Spleen (tissue), 11 donors: ENCODE data around the gene CTAGE1. TPM values are rescaled to one million over a fixed set of nuclear protein-coding genes. Genes with fewer than 3 reads are reported as not detected.
"Not testable (repeated sequence)": the region's sequence is repeated elsewhere in the genome, so short reads cannot be mapped to it uniquely, and the experiment has no call there.

Experiments used
- DNase-seq: peaks from one replicate; pipeline ENCODE4 v3.0.0-alpha.2; 2020
- H3K27ac ChIP-seq, 8 donors: fragments of 200-600 bp; sonication (generic) in 7 of 8; 1 replicate in 4 of 8; 2 replicates in 4 of 8; pipeline versions ENCODE4 v1.5.0 to v1.8.0; 2016 to 2021; ENCODE audit warnings: inconsistent platforms in 4 of 8, mild to moderate bottlenecking in 4 of 8, moderate library complexity in 1 of 8
- H3K27me3 ChIP-seq, 7 donors: fragments of 200-600 bp; sonication (generic) in 6 of 7; replicated peaks in 1 of 7; 1 replicate in 4 of 7; 2 replicates in 3 of 7; pipeline versions ENCODE4 v1.5.0 to v1.8.0; 2016 to 2021; ENCODE audit warnings: inconsistent platforms in 3 of 7, mild to moderate bottlenecking in 1 of 7
- H3K36me3 ChIP-seq, 6 donors: fragments of 200-600 bp; sonication (generic) in 5 of 6; 1 replicate in 4 of 6; 2 replicates in 2 of 6; pipeline versions ENCODE4 v1.5.0 to v1.8.0; 2016 to 2021; ENCODE audit warnings: inconsistent platforms in 2 of 6
- H3K4me1 ChIP-seq, 6 donors: fragments of 200-600 bp; sonication (generic) in 5 of 6; 1 replicate in 3 of 6; 2 replicates in 3 of 6; pipeline versions ENCODE4 v1.5.0 to v1.8.0; 2016 to 2021; ENCODE audit warnings: inconsistent platforms in 3 of 6
- H3K4me3 ChIP-seq, 8 donors: fragments of 200-600 bp; sonication (generic) in 7 of 8; 1 replicate in 4 of 8; 2 replicates in 4 of 8; pipeline versions ENCODE4 v1.5.0 to v1.8.0; 2016 to 2021; ENCODE audit warnings: inconsistent platforms in 4 of 8, mild to moderate bottlenecking in 4 of 8, moderate library complexity in 2 of 8
- H3K9me3 ChIP-seq, 8 donors: fragments of 200-600 bp; sonication (generic) in 7 of 8; 1 replicate in 4 of 8; 2 replicates in 4 of 8; pipeline versions ENCODE4 v1.5.0 to v1.8.0; 2016 to 2021; ENCODE audit warnings: inconsistent platforms in 4 of 8
- CTCF ChIP-seq, 11 experiments: fragments of 200-600 bp in 7 of 11; fragments of 450-650 bp in 4 of 11; sonication (generic) in 4 of 11; IDR thresholded peaks in 8 of 11; conservative IDR thresholded peaks in 3 of 11; 1 replicate in 7 of 11; 2 replicates in 4 of 11; pipeline versions ENCODE4 v1.4.0 to v1.8.0; 2016 to 2021; ENCODE audit warnings: antibody characterized with exemption in 11 of 11, inconsistent platforms in 4 of 11, mild to moderate bottlenecking in 1 of 11
- POLR2A ChIP-seq, 3 donors: fragments of 450-650 bp; IDR thresholded peaks; one replicate each; pipeline ENCODE4 v1.5.1; 2017; ENCODE audit warnings: antibody characterized with exemption in 3 of 3, mild to moderate bottlenecking in 1 of 3
- POLR2AphosphoS5 ChIP-seq, 3 donors: sonication (generic); formaldehyde crosslinking; IDR thresholded peaks; one replicate each; pipeline ENCODE4 v1.5.1; 2017; ENCODE audit warnings: antibody characterized with exemption in 3 of 3
- WGBS, 5 donors: extraction: QIAGEN DNeasy Blood & Tissue Kit in 3 of 5; methylation state at CpG; one replicate each; pipeline versions ENCODE4 v1.1.5 to v1.1.7; 2013 to 2018; 5-methylcytosine and 5-hydroxymethylcytosine counted together
- intact Hi-C: fragments of 100-400 bp; cut with DNase I; formaldehyde crosslinking; loops from one replicate; pipeline ENCODE4 v1.15.0; 2023; ENCODE audit warnings: low total_unique reads
- polyA plus RNA-seq, 3 donors: library from polyadenylated mRNA; stranded (reverse); fragments of 200-250 nt; gene quantifications; one replicate each; pipeline ENCODE4 v1.2.1, GENCODE V29; 2013
- total RNA-seq, 7 donors: library from RNA; depleted of rRNA in 3 of 7; stranded (reverse); fragments of >200 nt in 3 of 7; fragmentation: NEBNext Ultra II Directional in 4 of 7; extraction: Animal tissue kit (Norgen Biotek cat#: 25700) in 4 of 7; gene quantifications; one replicate each; pipeline versions ENCODE4 v1.1.0 to v1.2.1, GENCODE V29; 2016 to 2021
- donor health status: healthy with polysubstance abuse.
- donor health status: DM: no; HTN: no; CAD: no; lungs with moderate emphysema.
- donor health status: DM: no; HTN: no; CAD: no.
- donor health status: Bipolar disorder and iron deficiency.
- donor health status: healthy.
- donor health status: DM: no; HTN: no; CAD: no.
- donor health status: DM: yes; HTN: yes; CAD: no.

The CTAGE1 gene
- total and polyA plus RNA-seq, 10 donors: not detected

- no peaks in the 10 kb centered on the region for H3K36me3 ChIP-seq
- H3K4me1 ChIP-seq: no peaks in the 10 kb centered on the region
- H3K9me3 ChIP-seq: peaks cover 0 to 8% (median 5%) of the 10 kb centered on the region in 8 donors
- intact Hi-C loops: no loop called here
- DNase-seq: no peak
- H3K27ac ChIP-seq: no peak overlapping the region
- no peaks in the 10 kb centered on the region for H3K27me3 ChIP-seq
- no peak overlapping the region for H3K4me3 ChIP-seq
- WGBS, 5 donors: 82 to 96% (median 87%) methylated on average over 3 of the region's 3 CpGs
- TF ChIP-seq CTCF (IDR thresholded peaks at IDR 0.05 in 8 of 11, conservative IDR thresholded peaks at IDR 0.05 in 3 of 11): no peak
- TF ChIP-seq POLR2A (IDR thresholded peaks at IDR 0.05): no peak
- no peak for TF ChIP-seq POLR2AphosphoS5 (IDR thresholded peaks at IDR 0.05)
These were observed 37.9 kb upstream of the CTAGE1 start for GRCh38 chr18:22455425-22456115.

GRCh38 chr18:22453315-22453714 is 35.6 kb upstream of the CTAGE1 start:
- no peak for DNase-seq
- TF ChIP-seq POLR2AphosphoS5 (IDR thresholded peaks at IDR 0.05) (no peak), CTCF (IDR thresholded peaks at IDR 0.05 in 8 of 11, conservative IDR thresholded peaks at IDR 0.05 in 3 of 11) (no peak), POLR2A (IDR thresholded peaks at IDR 0.05) (no peak)
- intact Hi-C loops: no loop called here
- Histone ChIP-seq H3K36me3 (no peaks in the 10 kb centered on the region), H3K27me3 (no peaks in the 10 kb centered on the region), H3K4me3 (no peak overlapping the region), H3K9me3 (peaks cover 2 to 31% (median 27%) of the 10 kb centered on the region in 8 donors), H3K4me1 (no peaks in the 10 kb centered on the region), H3K27ac (no peak overlapping the region)
- WGBS, 5 donors: 86 to 92% (median 87%) methylated on average over 5 of the region's 5 CpGs

GRCh38 chr18:22452226-22452668 is 34.5 kb upstream of the CTAGE1 start:
- TF ChIP-seq CTCF (IDR thresholded peaks at IDR 0.05 in 8 of 11, conservative IDR thresholded peaks at IDR 0.05 in 3 of 11): no peak
- no peak for TF ChIP-seq POLR2AphosphoS5 (IDR thresholded peaks at IDR 0.05)
- no peak for TF ChIP-seq POLR2A (IDR thresholded peaks at IDR 0.05)
- peaks cover 2 to 36% (median 29%) of the 10 kb centered on the region in 8 donors for H3K9me3 ChIP-seq
- no peak overlapping the region for H3K4me3 ChIP-seq
- no peaks in the 10 kb centered on the region for H3K27me3 ChIP-seq
- intact Hi-C loops: no loop called here
- H3K36me3 ChIP-seq: no peaks in the 10 kb centered on the region
- no peak for DNase-seq
- H3K27ac ChIP-seq: peak overlapping the region in 1 of 8 donors; percentile 35
- WGBS, 5 donors: 36 to 43% (median 39%) methylated on average over 8 of the region's 8 CpGs
- H3K4me1 ChIP-seq: peaks cover 0 to 2% (median 0%) of the 10 kb centered on the region in 6 donors

- peaks cover 2 to 36% (median 29%) of the 10 kb centered on the region in 8 donors for H3K9me3 ChIP-seq
- H3K36me3 ChIP-seq: no peaks in the 10 kb centered on the region
- H3K4me3 ChIP-seq: no peak overlapping the region
- TF ChIP-seq POLR2AphosphoS5 (IDR thresholded peaks at IDR 0.05): no peak
- no peak for TF ChIP-seq CTCF (IDR thresholded peaks at IDR 0.05 in 8 of 11, conservative IDR thresholded peaks at IDR 0.05 in 3 of 11)
- no peak for TF ChIP-seq POLR2A (IDR thresholded peaks at IDR 0.05)
- DNase-seq: no peak
- WGBS, 5 donors: 35 to 60% (median 44%) methylated on average over 6 to 7 of the region's 7 CpGs
- H3K27me3 ChIP-seq: no peaks in the 10 kb centered on the region
- peaks cover 0 to 4% (median 0%) of the 10 kb centered on the region in 6 donors for H3K4me1 ChIP-seq
- H3K27ac ChIP-seq: peak overlapping the region in 3 of 8 donors; percentile 17 to 35 (median 23)
- intact Hi-C loops: no loop called here
These were observed 34.1 kb upstream of the CTAGE1 start for GRCh38 chr18:22451796-22452195.

GRCh38 chr18:22450766-22451165 is 33.1 kb upstream of the CTAGE1 start:
- WGBS, 5 donors: 87 to 93% (median 93%) methylated on average over 3 of the region's 3 CpGs
- H3K4me1 ChIP-seq, H3K27ac ChIP-seq, intact Hi-C loops, H3K27me3 ChIP-seq, H3K4me3 ChIP-seq, H3K36me3 ChIP-seq, DNase-seq: not testable (repeated sequence)
- peaks cover 2 to 36% (median 29%) of the 10 kb centered on the region in 8 donors for H3K9me3 ChIP-seq

- DNase-seq, intact Hi-C loops, H3K36me3 ChIP-seq, H3K4me3 ChIP-seq, H3K27me3 ChIP-seq, H3K27ac ChIP-seq, H3K4me1 ChIP-seq: not testable (repeated sequence)
- H3K9me3 ChIP-seq: peaks cover 2 to 36% (median 29%) of the 10 kb centered on the region in 8 donors
- 3 to 31% (median 18%) methylated on average over 1 of the region's 1 CpG for WGBS, 5 donors
These were observed 32.6 kb upstream of the CTAGE1 start for GRCh38 chr18:22450318-22450717.

GRCh38 chr18:22449753-22450152 is 32.0 kb upstream of the CTAGE1 start:
- H3K36me3 ChIP-seq, H3K27ac ChIP-seq, H3K4me3 ChIP-seq, intact Hi-C loops, H3K27me3 ChIP-seq, H3K4me1 ChIP-seq, DNase-seq: not testable (repeated sequence)
- peaks cover 2 to 36% (median 29%) of the 10 kb centered on the region in 8 donors for H3K9me3 ChIP-seq
